GM12873 (cell line): ENCODE results near the gene ACSL5.

Experiments used
- CTCF ChIP-seq: IDR thresholded peaks from 2 replicates; pipeline ENCODE4 v1.5.1; 2012; ENCODE audit warnings: low read depth, mild to moderate bottlenecking, moderate library complexity, low read length, control low read depth; ENCODE audit not compliant: insufficient read depth; ENCODE audit errors: missing control alignments

ACSL5 gene

GRCh38 chr10:112383325-112383724 lies 9.4 kb downstream of the ACSL5 start:
- TF ChIP-seq CTCF: no peak

- TF ChIP-seq CTCF: no peak
Observed at GRCh38 chr10:112384141-112384540, 10.2 kb downstream of the ACSL5 start.

- no peak for TF ChIP-seq CTCF
Observed at GRCh38 chr10:112385201-112385600, 11.3 kb downstream of the ACSL5 start.

GRCh38 chr10:112388548-112388947 lies 14.6 kb downstream of the ACSL5 start:
- no peak for TF ChIP-seq CTCF

- no peak for TF ChIP-seq CTCF
Observed at GRCh38 chr10:112389271-112389822, 15.4 kb downstream of the ACSL5 start.

- TF ChIP-seq CTCF: no peak
Observed at GRCh38 chr10:112390125-112390703, 16.3 kb downstream of the ACSL5 start.

GRCh38 chr10:112393341-112393740 lies 19.4 kb downstream of the ACSL5 start:
- no peak for TF ChIP-seq CTCF
